ENCODE measurements around the gene CTNNAL1. TPM values are rescaled to one million over a fixed set of nuclear protein-coding genes. Genes with fewer than 3 reads are reported as not detected.
A peak's percentile ranks its signal among the peaks of the same experiment; 100 is the strongest.

The CTNNAL1 gene
- total and polyA plus RNA-seq, 8 donors, result 15.6 to 87.0 (median 53.7) TPM

DNA sequence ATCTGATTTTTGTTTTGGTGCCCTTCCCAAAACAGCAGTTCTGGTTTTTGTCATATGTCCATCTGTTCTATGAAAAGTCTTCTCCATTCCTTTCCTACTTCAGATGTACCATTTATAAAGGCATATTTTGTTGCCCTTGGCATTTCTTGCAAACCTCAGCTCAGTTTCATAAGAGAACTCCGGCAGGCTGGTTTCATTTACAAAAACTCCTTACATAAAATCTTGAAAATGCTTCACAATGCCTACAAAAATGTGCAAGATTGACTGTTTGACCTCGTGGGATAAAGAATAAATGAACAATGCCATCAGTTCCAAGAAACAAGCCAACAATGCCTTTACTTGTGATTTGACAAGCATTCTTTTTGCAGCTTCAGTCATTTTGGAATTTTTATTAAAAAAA lies 39.1 kb upstream of the CTNNAL1 start:
- 66 to 81% (median 78%) methylated on average over 2 of the region's 2 CpGs for WGBS, 5 donors
- Histone ChIP-seq H3K27ac (no peak overlapping the region), H3K4me1 (peaks cover 0 to 11% (median 0%) of the 10 kb centered on the region in 4 donors), H3K9me3 (no peaks in the 10 kb centered on the region), H3K36me3 (peaks cover 51 to 97% (median 96%) of the 10 kb centered on the region in 4 donors), H3K4me3 (no peak overlapping the region), H3K27me3 (no peaks in the 10 kb centered on the region)
- peak in 1 of 2 donors; percentile 22 for DNase-seq
- intact Hi-C loops (cut with DNase I; ENCODE audit: low total_unique reads), result no loop called here
- TF ChIP-seq POLR2A (IDR thresholded peaks at IDR 0.05), result no peak
- no peak for TF ChIP-seq POLR2AphosphoS5 (IDR thresholded peaks at IDR 0.05)
- no peak for TF ChIP-seq CTCF (IDR thresholded peaks at IDR 0.05)
- no peak for TF ChIP-seq EP300 (IDR thresholded peaks at IDR 0.05)

GRCh38 chr9:109051733-109052132 lies 38.4 kb upstream of the CTNNAL1 start:
- no peak overlapping the region for H3K4me3 ChIP-seq
- no peaks in the 10 kb centered on the region for H3K9me3 ChIP-seq
- H3K27me3 ChIP-seq, result no peaks in the 10 kb centered on the region
- H3K4me1 ChIP-seq, result peaks cover 0 to 11% (median 0%) of the 10 kb centered on the region in 4 donors
- no peak for DNase-seq
- WGBS, 5 donors, result 77 to 90% (median 85%) methylated on average over 1 of the region's 1 CpG
- TF ChIP-seq CTCF (IDR thresholded peaks at IDR 0.05) (no peak), POLR2A (IDR thresholded peaks at IDR 0.05) (no peak), EP300 (IDR thresholded peaks at IDR 0.05) (no peak), POLR2AphosphoS5 (IDR thresholded peaks at IDR 0.05) (no peak)
- H3K36me3 ChIP-seq, result peaks cover 49 to 97% (median 96%) of the 10 kb centered on the region in 4 donors
- intact Hi-C loops (cut with DNase I; ENCODE audit: low total_unique reads), result no loop called here
- no peak overlapping the region for H3K27ac ChIP-seq

DNA sequence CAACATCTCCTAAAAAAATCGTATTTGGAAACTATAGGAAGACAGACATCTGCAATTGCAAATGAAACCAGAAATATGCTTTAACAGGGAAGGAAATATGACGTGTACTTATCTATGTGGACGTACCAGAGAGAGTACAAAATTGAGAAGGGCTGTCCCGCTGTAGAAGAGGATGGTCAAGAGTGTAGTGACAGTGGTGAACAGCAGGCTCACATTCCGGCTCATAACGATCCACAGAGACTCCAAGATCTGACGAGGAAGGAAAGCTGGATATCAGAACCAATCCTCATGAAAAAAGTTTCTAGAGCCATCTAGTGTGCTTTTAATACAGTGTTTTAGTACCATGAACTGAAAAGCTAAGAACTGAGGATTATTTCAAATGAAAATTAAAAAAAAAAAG lies 37.1 kb upstream of the CTNNAL1 start:
- H3K36me3 ChIP-seq, result peaks cover 51 to 97% (median 96%) of the 10 kb centered on the region in 4 donors
- intact Hi-C loops (cut with DNase I; ENCODE audit: low total_unique reads), result no loop called here
- WGBS, 5 donors, result 78 to 80% (median 80%) methylated on average over 7 of the region's 7 CpGs
- no peaks in the 10 kb centered on the region for H3K27me3 ChIP-seq
- no peak for TF ChIP-seq POLR2AphosphoS5 (IDR thresholded peaks at IDR 0.05)
- TF ChIP-seq CTCF (IDR thresholded peaks at IDR 0.05), result no peak
- TF ChIP-seq POLR2A (IDR thresholded peaks at IDR 0.05), result no peak
- no peak for TF ChIP-seq EP300 (IDR thresholded peaks at IDR 0.05)
- H3K9me3 ChIP-seq, result no peaks in the 10 kb centered on the region
- no peak for DNase-seq
- peaks cover 0 to 11% (median 0%) of the 10 kb centered on the region in 4 donors for H3K4me1 ChIP-seq
- no peak overlapping the region for H3K4me3 ChIP-seq
- no peak overlapping the region for H3K27ac ChIP-seq

- Histone ChIP-seq H3K27ac (no peak overlapping the region), H3K27me3 (no peaks in the 10 kb centered on the region), H3K4me1 (peaks cover 0 to 6% (median 0%) of the 10 kb centered on the region in 4 donors), H3K9me3 (no peaks in the 10 kb centered on the region), H3K4me3 (no peak overlapping the region), H3K36me3 (peaks cover 49 to 100% (median 97%) of the 10 kb centered on the region in 4 donors)
- DNase-seq, result no peak
- no peak for TF ChIP-seq CTCF (IDR thresholded peaks at IDR 0.05)
- intact Hi-C loops (cut with DNase I; ENCODE audit: low total_unique reads), result no loop called here
- 79 to 91% (median 88%) methylated on average over 3 of the region's 3 CpGs for WGBS, 5 donors
Observed at GRCh38 chr9:109048822-109049221, 35.5 kb upstream of the CTNNAL1 start.

Data from stomach (tissue), 9 donors.